Hepatic stellate cell (primary cell): ENCODE measurements around the gene SEMA3E.
"Not testable (repeated sequence)": the region's sequence is repeated elsewhere in the genome, so short reads cannot be mapped to it uniquely, and the experiment has no call there.

Experiments
- DNase-seq: peaks from one replicate; pipeline ENCODE4 v3.0.0; 2011; ENCODE audit warnings: low spot score

The SEMA3E gene

DNA sequence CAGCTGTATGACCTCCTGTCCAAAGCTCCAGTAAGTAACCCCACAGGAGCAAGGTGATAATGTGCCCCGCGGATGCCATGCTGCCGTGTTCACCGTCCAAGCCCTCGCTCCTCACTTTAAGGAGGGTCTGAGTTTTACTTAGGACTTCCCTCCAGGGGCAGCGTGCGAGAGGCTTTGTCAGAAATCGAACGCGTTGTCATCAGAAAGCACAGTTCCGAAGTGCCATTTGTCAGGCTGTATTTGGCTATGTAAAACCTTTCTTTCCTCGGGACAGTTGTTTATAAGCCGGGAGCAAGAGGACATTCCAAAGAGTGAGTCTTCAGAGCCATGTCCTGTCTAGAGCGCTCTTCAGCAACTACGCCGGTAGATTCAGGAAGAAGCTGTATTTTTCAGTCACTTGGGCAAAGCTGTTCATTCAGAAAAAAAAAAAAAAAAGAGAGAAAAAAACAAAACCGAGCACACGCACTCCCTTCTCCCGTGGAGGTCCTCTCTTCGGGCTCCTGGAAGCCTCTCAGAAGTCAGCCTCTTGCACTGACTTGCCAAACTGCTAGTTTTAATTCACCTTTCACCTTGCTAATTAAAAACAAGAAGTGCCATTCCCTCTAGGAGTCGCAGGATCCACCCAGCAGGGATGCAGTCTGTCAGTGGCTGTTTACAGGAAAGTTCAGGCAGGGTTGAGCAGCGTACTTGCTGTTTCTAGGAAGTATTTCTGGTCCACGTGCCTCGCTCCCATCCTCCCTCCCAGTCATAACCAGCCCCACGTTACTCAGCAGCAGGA, at the start of gene SEMA3E:
SEMA3E (minus strand) TSS at position 676 of the 778 bp plus-strand sequence.
- peak; percentile 4 for DNase-seq

DNA sequence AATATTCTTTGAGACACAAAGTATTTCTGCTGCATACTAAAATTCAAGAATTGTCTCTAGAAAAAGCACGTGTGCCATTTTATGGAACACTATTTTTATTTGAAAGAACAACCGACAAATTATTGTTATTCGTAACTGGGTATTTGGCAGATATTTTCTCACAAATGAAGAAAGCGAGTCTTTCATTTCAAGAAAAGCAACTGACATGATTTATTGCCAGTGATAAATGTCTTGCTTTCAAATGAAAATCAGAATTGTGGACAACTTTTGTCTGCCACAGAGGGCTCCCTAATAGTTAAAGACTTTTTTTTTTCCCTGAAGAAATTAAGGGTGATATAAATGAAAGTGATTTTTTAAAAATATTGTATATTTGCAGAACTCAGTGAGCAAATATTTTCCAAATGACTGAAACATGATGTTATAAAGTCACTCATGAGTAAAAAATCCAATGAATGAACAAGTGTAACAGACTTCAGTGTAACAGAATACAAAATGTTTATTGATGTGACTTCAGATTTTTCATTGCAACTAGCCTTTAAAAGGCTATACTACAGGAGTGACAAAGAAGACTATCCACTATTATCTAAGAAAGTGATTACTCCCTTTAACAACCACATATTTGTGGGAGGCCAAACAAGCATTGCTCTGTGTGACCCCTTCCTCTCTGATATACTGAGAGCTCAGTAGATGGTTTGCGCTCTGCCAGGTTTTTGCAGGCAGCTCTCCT, 49.0 kb upstream of the SEMA3E start:
- DNase-seq, result no peak

DNA sequence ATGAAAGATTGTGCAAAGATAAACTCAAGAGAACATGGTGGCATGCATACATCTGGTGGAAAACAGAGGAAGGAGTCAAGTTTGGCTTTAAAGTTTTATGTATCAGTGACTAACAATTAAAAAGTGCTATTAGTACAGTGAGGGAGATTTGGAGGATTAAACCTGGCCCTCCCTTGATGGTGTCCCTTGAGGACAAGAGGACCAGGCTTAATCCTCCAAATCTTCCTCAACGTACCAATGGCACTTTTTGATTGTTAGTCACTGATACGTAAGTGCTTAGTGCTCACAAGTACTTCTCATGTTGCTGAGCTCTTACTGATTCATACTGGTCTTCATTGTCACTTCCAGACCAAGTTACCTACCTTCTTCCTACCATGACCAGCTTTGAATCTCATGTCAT, 47.2 kb upstream of the SEMA3E start:
- no peak for DNase-seq

DNA sequence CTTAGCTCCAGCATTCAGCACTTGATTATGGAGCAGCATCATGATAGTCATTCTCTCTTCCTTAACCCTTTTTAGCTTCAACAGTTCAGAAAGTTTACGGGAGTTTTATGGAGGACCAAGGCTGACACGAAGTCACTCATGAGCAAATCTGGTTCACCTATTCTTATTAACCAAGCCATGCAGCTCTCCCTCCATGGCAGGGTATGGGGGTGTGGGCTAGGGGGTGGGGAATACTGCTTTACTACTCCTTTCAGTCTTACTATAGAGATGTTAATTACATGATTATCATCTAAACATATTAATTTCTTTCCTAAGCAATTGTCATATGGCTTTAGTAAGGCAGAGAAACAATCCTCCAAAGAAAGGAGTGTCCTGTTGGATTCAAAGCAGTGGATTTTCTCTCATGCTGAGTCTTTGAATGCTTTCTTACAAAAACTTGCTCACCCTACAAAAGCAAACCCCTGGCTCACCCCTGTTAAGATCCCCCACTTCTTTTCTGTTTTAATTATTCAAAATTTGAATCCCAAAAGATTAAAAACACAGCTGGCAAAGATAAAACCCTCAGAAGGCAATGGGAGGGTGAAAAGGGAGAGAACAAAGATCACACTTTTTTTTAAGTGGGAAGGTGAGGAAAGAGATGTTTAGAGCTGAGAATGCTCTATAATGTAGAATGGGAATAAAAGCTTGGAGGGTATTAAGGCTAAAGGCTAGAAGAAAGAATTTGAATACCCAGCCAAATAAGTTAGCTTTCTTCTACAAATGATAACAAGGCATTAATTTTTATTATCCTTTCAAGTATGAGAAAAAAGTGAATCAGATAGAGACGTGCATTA, 46.4 kb upstream of the SEMA3E start:
- no peak for DNase-seq

DNA sequence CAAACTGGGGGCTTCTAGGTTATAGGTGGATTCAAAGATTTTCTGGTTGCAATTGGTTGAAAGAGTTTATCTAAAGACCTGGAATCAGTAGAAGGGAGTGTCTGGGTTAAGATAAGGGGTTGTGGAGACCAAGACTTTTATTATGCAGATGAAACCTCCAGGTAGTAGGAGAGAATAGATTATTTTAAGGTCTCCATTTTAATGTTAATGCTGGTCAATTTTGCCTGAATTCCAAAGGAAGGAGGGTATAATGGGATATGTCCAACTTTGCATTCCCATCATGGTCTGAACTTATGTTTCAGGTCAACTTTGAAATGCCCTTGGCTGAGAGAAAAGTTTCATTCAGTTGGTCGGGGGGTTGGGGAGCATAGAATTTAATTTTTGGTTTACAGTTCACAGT, 44.3 kb upstream of the SEMA3E start:
- DNase-seq, result no peak

DNA sequence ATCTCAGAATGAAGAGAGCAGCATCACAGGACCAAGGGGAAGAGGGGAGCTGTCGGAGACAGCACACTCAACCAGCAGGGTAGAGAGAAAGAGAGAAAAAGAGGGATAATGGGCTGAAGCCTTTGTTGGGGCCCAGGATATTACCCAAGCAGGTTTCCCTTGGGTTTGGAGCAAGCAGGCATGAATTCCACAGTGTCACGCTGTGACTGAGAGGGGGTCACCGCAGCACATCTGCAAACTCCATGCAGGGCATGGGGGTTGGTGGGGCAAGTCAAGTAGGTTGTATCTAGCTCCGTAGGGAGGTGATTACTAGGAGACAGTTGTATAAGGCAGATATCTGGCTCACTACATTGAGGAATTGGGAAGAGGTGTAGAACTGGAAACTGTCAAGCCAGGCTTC, 42.2 kb upstream of the SEMA3E start:
- DNase-seq, result no peak

DNA sequence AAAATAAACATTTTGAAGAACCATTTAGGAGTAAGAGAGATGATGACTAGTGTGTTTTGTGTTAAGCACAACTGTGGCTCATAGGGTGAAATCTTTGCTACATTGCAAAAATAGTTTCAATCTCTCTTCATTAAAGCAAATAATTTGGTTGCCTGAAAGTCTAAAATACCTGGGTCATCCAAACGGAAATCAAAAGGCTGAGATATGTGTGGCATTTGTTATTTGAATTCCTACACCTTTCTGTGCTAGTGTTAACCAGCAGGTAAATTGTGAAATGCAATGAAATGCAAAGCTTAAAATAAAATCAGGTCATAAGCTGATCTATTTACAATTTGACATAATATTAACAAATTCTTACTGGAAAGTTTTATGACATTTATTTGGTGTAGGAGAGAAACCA, 40.9 kb upstream of the SEMA3E start:
- no peak for DNase-seq

DNA sequence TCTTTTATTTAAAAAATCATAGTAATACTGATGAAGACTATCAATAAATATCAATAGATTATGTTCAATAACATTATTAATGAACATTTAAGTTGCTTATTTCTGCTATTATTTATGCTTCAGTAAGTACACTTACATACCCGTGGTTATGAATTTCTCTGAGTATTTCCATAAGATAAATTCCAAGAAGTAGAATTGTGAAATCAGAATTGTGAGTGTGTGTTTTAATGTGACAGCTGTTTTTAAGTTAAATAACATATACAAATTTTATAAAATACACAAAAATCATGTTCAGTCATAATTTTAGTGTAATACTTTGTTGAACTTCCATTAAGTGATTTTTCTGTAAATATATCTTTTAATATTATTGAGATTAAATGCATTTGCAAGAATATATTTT, 37.5 kb upstream of the SEMA3E start:
- no peak for DNase-seq

DNA sequence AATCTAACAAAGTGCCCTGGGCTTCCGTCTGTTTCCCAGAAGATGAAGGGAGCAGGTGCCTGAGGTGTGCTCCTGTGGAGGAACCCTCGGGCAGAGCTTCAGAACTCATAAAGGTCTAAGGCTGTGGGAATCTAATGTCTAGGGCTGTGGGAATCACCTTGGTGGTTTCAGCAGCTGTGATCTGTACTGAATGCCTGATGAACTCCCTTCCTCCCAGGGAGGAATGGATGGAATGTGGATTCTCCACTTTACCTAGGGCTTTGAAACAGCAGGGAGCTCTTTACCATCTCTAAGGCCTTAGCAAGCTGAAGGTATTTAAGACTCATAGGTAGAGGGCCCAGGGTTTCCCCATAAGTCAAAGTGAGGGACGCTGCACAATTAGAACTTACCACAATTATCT, 36.0 kb upstream of the SEMA3E start:
- no peak for DNase-seq

DNA sequence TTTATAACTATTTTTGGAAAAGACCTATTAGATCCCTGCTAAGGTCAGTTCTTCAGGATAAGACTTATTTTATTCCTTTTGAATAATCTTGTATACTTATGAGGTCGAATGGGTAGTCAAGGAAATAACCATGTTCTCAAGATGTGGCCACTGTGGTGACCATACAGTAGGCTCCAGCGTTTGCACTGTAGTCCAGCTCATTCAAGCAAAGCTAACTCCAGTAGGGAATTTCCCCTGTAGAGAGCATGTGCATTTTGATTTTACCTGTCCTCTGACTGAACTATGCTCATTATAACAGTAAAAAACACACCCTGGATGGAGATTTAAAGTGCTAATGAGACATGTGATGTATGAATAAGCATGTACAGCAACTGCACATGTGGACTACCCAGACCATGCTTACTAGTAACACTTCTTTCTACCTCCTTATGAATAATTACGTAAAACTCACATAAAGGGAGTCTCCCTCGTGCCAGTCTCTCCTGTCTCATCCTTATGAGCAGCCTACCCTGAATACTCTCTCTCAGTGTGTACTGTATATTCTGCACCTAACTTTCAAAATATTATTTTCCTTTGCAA, 32.4 kb upstream of the SEMA3E start:
- no peak for DNase-seq

DNA sequence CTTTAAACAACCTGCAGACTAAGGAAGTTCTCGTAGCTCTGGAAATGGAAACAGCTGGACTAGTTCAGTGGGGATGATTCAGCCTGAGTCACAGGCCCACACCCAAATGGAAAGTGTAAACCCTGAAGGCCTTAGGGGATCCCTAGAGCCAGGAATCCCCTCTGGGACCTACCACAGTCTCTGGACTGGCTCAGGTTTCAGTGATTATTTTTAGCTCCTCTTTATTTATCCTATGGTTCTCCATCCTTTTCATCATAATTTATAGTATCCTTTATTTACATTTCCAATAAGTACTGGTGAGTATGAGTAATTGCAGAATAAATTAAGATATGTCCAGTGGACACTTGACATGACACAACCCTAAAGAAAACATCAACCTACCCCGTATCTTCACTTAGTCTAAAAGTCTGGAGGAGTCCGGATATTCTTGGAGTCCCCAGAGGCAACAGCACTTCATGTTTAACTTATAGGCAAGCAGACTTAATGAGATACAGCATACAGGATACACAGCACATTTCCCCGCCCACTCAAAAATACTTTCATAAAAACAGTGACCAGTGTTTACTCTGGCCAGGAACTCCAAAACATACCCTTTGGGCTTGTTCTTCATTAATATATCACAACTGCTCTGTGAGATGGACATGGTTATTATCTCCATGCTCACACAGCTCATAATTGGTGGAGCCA, 28.4 kb upstream of the SEMA3E start:
- DNase-seq, result peak; percentile 63

DNA sequence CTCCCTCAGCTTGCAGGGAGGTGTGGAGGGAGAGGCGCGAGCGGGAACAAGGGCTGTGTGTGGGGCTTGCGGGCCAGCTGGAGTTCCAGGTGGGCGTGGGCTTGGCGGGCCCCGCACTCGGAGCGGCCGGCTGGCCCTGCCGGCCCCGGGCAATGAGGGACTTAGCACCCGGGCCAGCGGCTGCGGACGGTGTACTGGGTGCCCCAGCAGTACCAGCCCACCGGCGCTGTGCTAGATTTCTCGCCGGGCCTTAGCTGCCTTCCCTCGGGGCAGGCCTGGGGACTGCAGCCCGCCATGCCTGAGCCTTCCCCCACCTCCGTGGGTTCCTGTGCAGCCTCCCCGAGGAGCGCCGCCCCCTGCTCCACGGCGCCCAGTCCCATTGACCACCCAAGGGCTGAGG, 24.4 kb upstream of the SEMA3E start:
- DNase-seq, result not testable (repeated sequence)

DNA sequence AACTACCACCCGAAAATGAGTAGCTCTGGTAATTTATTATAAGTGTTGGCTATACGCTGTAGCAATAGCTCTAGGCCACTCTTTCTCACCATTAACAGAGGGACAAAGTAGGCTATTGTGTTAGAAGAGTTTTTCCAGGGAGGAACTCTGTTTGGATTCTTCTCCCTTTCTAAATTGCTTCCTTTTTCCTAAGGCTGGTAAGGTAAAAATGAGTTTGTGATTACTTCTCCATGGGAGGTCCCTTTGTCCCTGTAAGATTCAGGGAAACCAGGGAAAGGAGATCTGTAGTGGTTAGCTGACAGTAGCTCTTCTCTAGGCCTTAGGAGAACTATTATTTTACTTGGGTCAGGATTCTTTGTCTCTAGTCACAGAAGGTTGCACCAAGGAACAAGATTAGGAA, 23.2 kb upstream of the SEMA3E start:
- DNase-seq, result no peak

DNA sequence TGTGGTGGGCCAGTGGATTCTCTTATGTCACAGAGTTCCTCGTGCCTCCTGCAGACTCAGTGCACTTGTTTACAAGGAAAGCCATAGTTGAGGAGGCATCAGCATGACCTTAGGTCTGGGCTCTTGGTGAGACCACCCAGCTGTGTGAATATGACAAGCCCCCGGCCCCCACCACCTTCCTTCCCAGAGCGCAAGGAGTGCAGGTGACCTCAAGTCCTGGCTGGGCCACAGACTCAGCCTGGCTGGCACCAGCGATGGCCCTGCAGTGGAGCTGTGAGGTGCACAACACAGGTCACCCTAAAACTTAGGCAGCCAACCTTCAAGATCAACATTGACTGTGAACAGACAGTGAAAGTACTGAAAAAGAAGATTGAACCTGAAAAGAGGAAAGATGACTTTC, 14.2 kb upstream of the SEMA3E start:
- DNase-seq, result no peak

DNA sequence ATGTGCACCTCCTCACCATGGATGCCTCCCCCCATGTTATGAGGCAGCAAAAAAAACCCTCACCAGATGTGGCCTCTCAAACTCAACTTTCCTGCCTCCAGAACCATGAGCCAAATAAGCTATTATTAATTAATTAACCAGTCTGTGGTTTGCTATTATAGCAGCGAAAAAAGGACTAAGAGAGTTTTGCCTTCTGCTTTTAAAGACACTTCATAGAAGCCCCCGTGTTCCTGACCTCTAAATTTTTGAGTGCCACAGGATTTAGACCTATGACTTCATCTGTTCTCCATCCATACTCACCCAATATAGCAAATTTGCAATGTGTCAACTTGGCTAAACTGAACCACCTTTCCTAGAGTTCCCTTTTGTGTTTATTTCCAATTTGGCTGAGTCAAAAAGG, 9.2 kb upstream of the SEMA3E start:
- DNase-seq, result no peak

DNA sequence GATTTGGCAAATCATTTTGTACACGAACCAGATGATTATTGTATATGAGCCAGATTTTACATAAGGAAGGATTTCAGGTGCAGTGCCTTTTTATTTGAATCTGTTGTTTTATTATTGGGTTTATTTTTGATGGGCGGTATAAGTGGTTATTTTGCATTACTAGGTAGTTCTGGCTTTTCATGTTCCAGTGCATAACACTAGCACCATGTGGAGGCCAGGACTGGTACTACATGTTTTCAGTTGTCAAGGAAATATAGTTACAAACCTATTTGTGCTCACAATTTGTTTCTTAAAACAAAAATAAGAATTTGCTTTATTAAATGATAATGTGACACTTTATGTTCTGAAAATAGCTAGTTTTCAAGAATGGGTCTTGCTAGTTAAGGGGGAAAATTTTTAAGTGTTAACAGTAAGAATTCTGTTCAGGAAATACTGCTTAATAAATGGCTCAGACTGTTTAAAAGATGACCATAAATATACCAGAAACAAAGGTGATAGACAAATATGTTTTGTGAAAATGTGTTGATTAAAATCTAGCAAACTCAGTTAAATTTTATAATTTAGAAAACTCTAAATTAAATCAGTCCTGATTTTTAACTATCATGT, 7.1 kb upstream of the SEMA3E start:
- DNase-seq, result peak; percentile 6

DNA sequence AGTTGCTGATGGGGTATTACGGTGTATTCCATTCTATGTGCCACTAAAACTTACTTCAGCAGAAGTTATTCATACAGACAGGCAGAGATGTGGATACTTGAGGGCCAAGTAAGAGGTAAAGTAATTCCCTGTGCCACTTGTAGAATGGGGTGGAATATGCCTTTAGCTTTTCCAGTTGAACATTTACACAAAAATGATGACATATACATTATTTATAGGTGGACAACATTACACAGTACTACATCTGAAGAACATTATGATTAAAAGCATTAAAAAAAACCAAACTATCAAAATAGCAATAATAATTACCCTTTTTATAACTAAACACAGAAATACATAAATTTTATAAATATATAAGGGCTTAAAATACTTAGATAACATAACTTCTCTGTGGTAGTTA, 3.5 kb upstream of the SEMA3E start:
- DNase-seq, result no peak

DNA sequence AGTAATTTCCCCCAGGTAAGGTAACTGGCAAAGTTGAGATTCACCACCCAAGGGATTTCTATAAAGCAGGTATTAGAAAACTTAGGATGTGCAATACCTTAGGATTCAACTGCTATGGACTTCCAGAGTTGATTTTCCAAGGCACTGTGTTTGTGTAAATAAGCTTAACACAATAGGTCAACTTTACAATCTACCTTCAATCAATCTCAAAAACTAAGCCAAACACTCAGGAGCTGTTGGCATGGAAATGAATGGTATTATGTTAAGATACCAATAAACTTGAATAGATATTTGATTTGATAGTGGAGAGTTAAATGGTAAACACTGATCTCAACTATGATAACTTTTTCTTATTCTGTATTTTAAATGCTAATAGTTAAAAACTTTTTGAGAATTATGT, 762 bp upstream of the SEMA3E start:
- DNase-seq, result no peak

DNA sequence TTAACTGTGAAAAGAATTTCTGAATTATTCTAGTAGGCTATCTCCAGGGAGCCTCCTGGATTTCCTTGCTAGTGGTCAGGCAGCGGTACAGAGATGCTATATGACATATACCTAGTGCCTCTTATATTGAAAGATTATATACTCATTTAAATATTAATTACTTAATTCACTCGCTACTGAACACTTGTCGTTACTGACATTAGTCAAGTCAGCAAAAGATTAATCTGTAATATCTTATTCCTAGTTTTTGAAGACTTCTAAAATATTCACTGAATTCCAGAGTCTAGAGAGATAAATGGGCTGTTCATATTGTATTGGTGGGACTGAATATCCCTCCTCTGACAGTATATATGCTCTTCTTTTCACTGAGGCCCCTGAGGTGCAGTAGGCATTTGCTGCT, 2.9 kb downstream of the SEMA3E start:
- DNase-seq, result no peak

DNA sequence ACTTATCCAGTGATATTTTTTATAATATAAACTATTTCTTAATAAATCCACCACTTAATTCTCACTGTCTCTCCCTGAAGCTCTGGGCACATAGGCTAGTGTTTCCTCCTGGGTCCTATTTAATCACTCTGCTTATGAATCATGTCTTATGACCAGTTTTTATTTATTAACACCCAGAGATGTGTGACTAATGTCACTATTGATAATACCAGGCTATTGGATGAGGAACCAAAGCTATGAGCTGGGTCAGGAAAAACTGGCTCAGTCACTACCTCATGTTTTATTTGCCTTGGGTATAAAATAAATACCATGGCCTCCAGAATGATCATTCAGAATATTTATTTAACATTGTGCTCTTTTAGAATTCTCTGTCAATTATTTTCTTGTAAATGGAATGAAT, 5.2 kb downstream of the SEMA3E start:
- DNase-seq, result no peak

DNA sequence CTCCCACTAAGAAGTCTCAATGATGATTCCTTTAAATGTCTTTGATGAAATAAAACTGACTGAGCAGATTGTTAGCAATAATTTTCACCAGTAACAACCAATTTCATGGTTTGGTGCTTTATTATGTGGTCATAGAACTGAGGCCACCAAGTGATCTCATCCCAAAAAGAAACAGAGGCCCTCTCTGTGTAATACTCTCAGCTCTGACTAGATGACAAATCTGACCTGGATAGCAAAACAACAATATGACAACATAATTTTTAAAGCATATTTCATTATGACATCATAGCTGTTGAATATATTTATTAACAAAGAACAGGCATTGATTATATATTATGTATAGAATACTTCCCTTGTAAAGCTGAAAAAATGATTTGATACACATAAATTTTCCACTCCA, 5.9 kb downstream of the SEMA3E start:
- DNase-seq, result no peak
